GM13977 (cell line): Measurements from ENCODE around the gene PRKAG2.

ENCODE experiments used
- DNase-seq: peaks from one replicate; pipeline ENCODE4 v3.0.0; 2012; ENCODE audit warnings: low spot score
- in situ Hi-C: fragments of 300-500 bp; cut with MboI; formaldehyde crosslinking; loops from one replicate; pipeline ENCODE4 v1.12.0; 2022; ENCODE audit warnings: low sequenced_read_pairs, low pct_unique_long_range_greater_than_20kb, mixed read lengths, inconsistent platforms; ENCODE audit not compliant: unreplicated experiment
- TF ChIP-seq, protein P1 (sequence below): IDR thresholded peaks from 2 replicates; pipeline ENCODE4 v1.5.1; 2012; ENCODE audit warnings: mild to moderate bottlenecking, control low read depth; ENCODE audit not compliant: insufficient read depth; ENCODE audit errors: extremely low read depth, missing control alignments

Gene PRKAG2

GRCh38 chr7:151549644-151550043 lies 327.3 kb downstream of the PRKAG2 start:
- TF ChIP-seq, protein P1, sequence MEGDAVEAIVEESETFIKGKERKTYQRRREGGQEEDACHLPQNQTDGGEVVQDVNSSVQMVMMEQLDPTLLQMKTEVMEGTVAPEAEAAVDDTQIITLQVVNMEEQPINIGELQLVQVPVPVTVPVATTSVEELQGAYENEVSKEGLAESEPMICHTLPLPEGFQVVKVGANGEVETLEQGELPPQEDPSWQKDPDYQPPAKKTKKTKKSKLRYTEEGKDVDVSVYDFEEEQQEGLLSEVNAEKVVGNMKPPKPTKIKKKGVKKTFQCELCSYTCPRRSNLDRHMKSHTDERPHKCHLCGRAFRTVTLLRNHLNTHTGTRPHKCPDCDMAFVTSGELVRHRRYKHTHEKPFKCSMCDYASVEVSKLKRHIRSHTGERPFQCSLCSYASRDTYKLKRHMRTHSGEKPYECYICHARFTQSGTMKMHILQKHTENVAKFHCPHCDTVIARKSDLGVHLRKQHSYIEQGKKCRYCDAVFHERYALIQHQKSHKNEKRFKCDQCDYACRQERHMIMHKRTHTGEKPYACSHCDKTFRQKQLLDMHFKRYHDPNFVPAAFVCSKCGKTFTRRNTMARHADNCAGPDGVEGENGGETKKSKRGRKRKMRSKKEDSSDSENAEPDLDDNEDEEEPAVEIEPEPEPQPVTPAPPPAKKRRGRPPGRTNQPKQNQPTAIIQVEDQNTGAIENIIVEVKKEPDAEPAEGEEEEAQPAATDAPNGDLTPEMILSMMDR = no peak
- in situ Hi-C loops = no loop called here
- DNase-seq = no peak

GRCh38 chr7:151549083-151549482 lies 327.8 kb downstream of the PRKAG2 start:
- in situ Hi-C loops = no loop called here
- TF ChIP-seq, protein P1 = no peak

GRCh38 chr7:151544183-151544582 lies 332.7 kb downstream of the PRKAG2 start:
- no peak for DNase-seq
- TF ChIP-seq, protein P1 = no peak
- in situ Hi-C loops = no loop called here

More at GRCh38 chr7:151549083-151549482, 327.8 kb downstream of the PRKAG2 start:
- no peak for DNase-seq

DNA sequence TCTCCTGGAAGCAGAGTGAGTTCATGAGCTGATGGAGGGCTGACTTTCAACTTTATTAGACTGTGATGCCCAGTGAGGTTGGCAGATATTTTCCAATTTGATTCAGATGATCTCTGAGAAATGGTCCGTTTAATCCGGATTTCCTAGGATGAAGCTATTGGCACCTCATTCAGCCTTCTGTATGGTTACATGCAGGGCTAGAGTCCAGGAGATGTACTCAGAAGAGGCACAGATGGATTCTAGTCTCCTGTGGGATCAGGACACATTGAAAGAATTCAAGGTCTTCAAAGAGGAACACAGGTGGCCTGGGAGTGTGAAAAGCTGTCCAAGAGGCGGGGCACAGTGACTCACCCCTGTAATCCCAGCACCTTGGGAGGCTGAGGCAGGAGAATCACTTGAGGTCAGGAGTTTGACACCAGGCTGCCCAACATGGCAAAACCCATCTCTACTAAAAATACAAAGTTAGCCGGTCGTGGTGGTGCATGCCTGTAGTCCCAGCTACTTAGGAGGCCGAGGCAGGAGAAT lies 334.2 kb downstream of the PRKAG2 start:
- in situ Hi-C loops = no loop called here

DNA sequence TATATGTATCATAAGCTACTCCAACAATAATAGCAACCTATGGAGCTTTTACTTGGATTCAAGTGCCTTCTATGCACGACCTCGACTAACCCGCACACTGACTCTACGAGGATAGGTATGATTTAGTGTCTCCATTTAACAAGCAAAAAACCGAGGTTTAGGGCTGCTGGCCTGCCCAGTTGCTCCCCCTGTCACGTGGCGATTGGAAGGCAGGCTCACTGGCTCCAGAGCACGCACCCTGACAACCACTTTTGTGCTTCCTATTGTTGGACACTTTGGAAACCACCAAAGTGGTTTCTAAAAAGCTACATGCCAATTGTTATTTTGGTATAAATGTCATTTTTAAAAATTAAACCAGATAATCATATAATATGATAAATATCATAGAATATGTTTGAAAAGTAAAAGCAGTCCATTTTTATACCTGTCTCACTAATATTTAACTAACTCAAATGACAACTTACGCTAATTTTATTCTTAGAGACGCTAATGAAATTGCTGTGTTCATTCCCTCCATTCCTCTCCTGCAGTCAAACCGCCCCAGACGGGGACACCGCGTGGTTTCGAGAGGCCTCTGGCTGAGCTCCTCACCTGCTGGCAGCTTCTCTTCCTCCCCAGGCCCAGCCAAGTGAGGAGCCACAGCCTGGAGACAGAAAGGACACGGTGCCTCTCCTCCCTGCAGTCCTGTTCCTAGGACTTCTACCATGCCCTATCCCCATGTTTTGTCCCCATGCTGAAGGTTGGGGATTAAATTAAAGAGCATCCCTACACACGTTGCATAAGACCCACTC lies 335.0 kb downstream of the PRKAG2 start:
- in situ Hi-C loops = no loop called here
- no peak for DNase-seq
- TF ChIP-seq, protein P1 = no peak

More for the DNA sequence above, 334.2 kb downstream of the PRKAG2 start:
- TF ChIP-seq, protein P1 = no peak
- DNase-seq = no peak

GRCh38 chr7:151540146-151540545 lies 336.8 kb downstream of the PRKAG2 start:
- no peak for DNase-seq
- TF ChIP-seq, protein P1 = no peak
- in situ Hi-C loops = no loop called here
